Measurements from ENCODE around the gene FNDC3B. TPM values are rescaled to one million over a fixed set of nuclear protein-coding genes. Genes with fewer than 3 reads are reported as not detected.

Gene FNDC3B
- total RNA-seq, 1 experiment from 2014 or later = 173 TPM

DNA sequence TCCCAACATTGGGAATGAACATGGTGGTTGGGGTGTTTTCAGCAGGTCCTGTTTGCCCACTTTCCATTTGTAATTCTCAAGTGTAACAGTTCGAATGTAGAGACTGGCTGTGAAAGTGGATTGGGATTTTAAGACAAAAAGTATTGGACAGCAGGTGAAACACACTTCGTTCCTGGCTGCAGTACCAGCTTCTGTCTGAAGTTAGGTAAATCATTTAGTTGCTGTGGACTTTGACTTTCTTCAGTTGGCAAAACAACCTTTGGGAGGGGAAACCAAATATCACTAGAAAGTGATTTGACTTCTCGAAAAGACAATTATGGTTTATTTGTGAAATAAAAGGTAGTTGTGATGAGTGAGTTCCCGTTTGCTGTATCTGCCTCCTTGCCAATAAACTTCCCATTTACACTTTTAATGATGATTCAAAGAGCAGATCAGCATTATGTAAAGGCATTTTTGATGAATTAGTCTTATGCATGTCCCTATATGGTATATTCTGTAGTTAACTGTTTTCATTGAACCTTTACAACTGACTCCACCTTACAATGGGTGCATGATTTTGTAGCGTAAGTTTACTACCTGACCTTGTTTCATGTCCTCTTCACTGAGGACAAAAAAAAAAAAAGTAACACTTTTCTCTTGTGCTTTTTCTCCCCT, 34.0 kb downstream of the FNDC3B start:
- Histone ChIP-seq H3K36me3 (ENCODE audit: control insufficient read depth, insufficient read depth, low read length) (no peaks in the 10 kb centered on the region), H3K4me3 (ENCODE audit: low read depth in 2 of 2, low read length in 2 of 2) (no peak overlapping the region), H3K9me3 (ENCODE audit: control insufficient read depth, insufficient read depth, low read depth, low read length) (no peaks in the 10 kb centered on the region), H3K27ac (ENCODE audit: low read length) (peak overlapping the region; percentile 26; the same call in 1 of the 2 replicates), H3K27me3 (ENCODE audit: control insufficient read depth, insufficient read depth, low read length) (no peaks in the 10 kb centered on the region), H3K4me1 (ENCODE audit: control insufficient read depth, insufficient read depth, low read length) (peaks cover 62% of the 10 kb centered on the region)
- in situ Hi-C loops (cut with HindIII; ENCODE audit: low pct_unique_long_range_greater_than_20kb, low sequenced_read_pairs) = no loop called here
- DNase-seq (ENCODE audit: low read depth, low spot score) = no peak
- no TSS peak for BruUV-seq (replicated peaks)
- ATAC-seq = no peak
- ChIA-PET POLR2A (no interaction called here), CTCF (no interaction called here)
- intact Hi-C loops (cut with micrococcal nuclease; ENCODE audit: unreplicated experiment) = no loop called here
- TF ChIP-seq, protein P1, sequence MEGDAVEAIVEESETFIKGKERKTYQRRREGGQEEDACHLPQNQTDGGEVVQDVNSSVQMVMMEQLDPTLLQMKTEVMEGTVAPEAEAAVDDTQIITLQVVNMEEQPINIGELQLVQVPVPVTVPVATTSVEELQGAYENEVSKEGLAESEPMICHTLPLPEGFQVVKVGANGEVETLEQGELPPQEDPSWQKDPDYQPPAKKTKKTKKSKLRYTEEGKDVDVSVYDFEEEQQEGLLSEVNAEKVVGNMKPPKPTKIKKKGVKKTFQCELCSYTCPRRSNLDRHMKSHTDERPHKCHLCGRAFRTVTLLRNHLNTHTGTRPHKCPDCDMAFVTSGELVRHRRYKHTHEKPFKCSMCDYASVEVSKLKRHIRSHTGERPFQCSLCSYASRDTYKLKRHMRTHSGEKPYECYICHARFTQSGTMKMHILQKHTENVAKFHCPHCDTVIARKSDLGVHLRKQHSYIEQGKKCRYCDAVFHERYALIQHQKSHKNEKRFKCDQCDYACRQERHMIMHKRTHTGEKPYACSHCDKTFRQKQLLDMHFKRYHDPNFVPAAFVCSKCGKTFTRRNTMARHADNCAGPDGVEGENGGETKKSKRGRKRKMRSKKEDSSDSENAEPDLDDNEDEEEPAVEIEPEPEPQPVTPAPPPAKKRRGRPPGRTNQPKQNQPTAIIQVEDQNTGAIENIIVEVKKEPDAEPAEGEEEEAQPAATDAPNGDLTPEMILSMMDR (IDR thresholded peaks at IDR 0.05) = no peak

GRCh38 chr3:172074032-172074431, 34.7 kb downstream of the FNDC3B start:
- ChIA-PET CTCF (no interaction called here), POLR2A (no interaction called here)
- peaks cover 62% of the 10 kb centered on the region for H3K4me1 ChIP-seq (ENCODE audit: control insufficient read depth, insufficient read depth, low read length)
- H3K27ac ChIP-seq (ENCODE audit: low read length) = peak overlapping the region; percentile 20; the same call in 1 of the 2 replicates
- no TSS peak for BruUV-seq (replicated peaks)
- H3K27me3 ChIP-seq (ENCODE audit: control insufficient read depth, insufficient read depth, low read length) = no peaks in the 10 kb centered on the region
- ATAC-seq (peak; percentile 36; the same call in 1 of the 2 replicates), DNase-seq (ENCODE audit: low read depth, low spot score) (no peak)
- no peaks in the 10 kb centered on the region for H3K36me3 ChIP-seq (ENCODE audit: control insufficient read depth, insufficient read depth, low read length)
- TF ChIP-seq SIN3A (IDR thresholded peaks at IDR 0.05; ENCODE audit: borderline replicate concordance, insufficient read depth, low read depth, low read length) (no peak), POLR2AphosphoS5 (IDR thresholded peaks at IDR 0.05; ENCODE audit: low read depth, low read length) (no peak)
- TF ChIP-seq, protein P2, sequence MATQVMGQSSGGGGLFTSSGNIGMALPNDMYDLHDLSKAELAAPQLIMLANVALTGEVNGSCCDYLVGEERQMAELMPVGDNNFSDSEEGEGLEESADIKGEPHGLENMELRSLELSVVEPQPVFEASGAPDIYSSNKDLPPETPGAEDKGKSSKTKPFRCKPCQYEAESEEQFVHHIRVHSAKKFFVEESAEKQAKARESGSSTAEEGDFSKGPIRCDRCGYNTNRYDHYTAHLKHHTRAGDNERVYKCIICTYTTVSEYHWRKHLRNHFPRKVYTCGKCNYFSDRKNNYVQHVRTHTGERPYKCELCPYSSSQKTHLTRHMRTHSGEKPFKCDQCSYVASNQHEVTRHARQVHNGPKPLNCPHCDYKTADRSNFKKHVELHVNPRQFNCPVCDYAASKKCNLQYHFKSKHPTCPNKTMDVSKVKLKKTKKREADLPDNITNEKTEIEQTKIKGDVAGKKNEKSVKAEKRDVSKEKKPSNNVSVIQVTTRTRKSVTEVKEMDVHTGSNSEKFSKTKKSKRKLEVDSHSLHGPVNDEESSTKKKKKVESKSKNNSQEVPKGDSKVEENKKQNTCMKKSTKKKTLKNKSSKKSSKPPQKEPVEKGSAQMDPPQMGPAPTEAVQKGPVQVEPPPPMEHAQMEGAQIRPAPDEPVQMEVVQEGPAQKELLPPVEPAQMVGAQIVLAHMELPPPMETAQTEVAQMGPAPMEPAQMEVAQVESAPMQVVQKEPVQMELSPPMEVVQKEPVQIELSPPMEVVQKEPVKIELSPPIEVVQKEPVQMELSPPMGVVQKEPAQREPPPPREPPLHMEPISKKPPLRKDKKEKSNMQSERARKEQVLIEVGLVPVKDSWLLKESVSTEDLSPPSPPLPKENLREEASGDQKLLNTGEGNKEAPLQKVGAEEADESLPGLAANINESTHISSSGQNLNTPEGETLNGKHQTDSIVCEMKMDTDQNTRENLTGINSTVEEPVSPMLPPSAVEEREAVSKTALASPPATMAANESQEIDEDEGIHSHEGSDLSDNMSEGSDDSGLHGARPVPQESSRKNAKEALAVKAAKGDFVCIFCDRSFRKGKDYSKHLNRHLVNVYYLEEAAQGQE (IDR thresholded peaks at IDR 0.05; ENCODE audit: insufficient read depth in 1 of 2, low read depth in 2 of 2, low read length in 1 of 2) = no peak
- TF ChIP-seq, protein P1 (IDR thresholded peaks at IDR 0.05) = no peak
- intact Hi-C loops (cut with micrococcal nuclease; ENCODE audit: unreplicated experiment) = no loop called here
- in situ Hi-C loops (cut with HindIII; ENCODE audit: low pct_unique_long_range_greater_than_20kb, low sequenced_read_pairs) = no loop called here
- H3K9me3 ChIP-seq (ENCODE audit: control insufficient read depth, insufficient read depth, low read depth, low read length) = no peaks in the 10 kb centered on the region
- H3K4me3 ChIP-seq (ENCODE audit: low read depth in 2 of 2, low read length in 2 of 2) = no peak overlapping the region
